Stimulated activated CD4-positive, alpha-beta T cell treated with anti-CD3 and anti-CD28 coated beads, Interleukin-4, amount 100 ng/mL, for 1 hour (primary cell): Measurements from ENCODE around the gene UGT1A9.

Experiments used
- DNase-seq: peaks from one replicate; pipeline ENCODE4 v3.0.0-alpha.2; 2020

Gene UGT1A9

DNA sequence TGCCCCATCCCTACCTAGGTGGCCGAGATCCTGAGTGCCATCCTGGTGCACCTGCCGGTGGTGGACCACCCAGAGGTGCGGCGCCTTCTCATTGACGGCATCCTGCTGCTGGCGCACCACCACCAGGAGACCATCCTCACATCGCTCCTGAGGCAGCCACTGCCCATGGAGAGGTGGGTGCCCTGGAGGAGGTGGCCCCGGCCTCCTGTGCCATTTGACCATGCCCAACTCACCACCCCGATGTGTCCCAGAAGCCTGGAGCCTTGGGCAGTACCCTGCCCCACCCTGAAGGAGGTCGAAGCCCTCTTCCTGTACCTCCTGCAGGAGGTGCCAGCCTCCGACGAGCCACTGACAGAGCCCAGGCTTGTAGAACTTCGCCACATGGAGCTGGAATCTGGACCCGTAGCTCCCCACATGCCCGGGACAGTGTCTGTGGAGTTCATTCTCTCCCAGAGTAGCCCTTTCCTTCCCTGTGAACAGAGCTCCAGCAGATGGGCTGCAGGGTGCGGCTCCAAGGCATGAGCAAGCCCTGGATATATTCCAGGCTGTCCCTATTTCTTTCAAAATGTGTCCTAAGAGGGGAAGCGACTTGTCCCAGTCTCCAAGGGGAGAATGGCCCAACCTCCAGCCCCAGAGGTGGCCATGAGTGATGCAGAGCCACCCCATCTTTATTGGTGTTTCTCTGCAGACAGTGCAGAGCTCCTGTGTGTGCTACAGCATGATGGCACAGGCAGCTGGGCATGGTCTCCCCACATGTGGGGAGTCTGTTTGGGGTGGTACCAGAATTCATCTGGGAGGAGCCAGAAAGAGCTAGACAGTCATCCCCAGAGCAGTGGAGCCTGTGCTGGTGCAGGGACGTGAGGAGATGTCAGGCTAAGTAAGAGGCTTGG is 148.4 kb downstream of the UGT1A9 start:
- no peak for DNase-seq

DNA sequence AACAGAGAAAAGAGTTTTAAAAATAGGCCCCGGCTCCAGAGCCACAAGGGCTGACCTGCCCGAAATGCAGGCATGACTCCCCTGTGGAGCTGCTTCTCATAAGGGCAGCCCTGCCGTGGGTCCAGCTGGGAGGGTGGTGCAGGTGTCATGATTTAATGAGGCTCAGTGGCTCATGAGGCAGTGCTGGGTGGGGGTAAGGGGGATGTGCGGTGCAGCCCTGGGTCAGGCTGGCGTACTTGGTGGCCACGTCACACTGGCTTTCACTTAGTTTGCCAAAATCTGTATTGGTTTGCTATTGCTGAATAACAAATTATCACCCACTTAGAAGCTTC is 149.0 kb downstream of the UGT1A9 start:
- no peak for DNase-seq

DNA sequence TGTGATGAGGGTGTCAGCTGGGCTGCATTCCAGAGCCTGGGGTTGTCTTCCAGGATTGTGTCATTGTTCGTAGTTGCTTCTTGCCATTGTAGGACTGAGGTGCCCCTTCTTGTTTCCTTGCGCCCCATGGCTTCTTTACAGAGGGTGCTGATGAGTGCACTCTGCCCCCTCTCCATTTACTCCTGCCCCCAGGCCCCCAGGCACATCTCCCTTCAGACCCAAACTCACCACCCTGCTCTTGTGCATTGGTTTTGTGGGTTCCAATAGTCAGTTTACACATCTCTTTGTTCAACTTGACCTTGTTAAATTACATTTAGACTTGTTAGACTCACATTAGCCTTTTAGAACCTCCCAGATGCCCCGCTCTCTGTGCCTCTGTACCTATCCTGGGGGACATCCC is 149.5 kb downstream of the UGT1A9 start:
- DNase-seq: no peak

DNA sequence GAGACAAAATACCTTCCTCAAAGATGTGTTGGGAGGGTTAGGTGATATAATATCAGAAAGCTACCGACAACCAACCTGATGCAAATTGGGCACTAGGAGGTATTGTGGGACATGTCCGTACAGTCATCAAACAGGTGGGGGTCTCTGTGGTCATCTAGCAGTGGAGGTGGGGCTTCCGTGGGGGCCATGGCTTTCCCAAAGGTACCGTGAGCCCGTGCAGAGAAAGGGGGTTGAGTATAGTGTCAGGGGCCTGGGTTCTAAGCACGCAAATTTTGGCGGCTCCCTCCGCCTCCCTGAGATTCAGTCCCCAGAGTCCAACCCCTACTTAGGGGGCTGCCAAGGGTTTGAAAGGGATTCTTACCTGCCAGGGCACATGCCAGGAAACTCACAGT is 150.0 kb downstream of the UGT1A9 start:
- DNase-seq: no peak

DNA sequence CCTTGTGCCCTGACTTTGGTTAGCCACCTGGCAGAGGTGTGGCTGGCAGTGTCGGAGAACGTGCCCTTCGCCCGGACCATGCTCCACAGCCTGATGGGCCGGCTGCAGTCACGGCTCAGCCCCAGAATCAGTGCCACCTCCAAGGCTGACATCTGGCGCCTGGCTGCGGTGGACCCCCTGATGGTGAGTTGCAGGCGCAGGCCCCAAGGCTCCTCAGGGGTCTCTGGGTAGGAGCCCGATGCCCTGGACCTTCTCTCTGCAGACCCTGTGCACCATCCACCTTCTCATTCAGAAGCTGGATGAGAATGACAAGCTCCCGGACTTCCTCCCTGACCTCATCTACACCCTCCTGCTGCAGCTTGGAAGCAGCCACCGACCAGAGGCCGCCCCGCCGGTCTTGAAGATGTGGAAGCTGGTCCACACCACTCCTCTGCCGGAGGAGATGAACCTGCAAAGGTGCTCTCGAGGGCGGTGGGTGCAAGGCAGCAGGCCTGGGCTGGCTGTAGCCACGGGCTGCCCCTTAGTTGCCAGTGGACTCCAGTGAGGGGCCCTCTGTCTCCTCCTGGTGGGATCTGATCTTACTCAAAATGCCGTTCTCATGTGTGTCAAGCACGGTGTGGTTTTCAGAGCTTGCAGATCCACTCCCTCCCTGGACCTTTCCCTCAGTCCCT is 150.5 kb downstream of the UGT1A9 start:
- DNase-seq: no peak
